Renal cortical epithelial cell (primary cell): Measurements from ENCODE around the gene HNRNPDL. TPM values are rescaled to one million over a fixed set of nuclear protein-coding genes. Genes with fewer than 3 reads are reported as not detected.
"Not testable (repeated sequence)": the region's sequence is repeated elsewhere in the genome, so short reads cannot be mapped to it uniquely, and the experiment has no call there.

Source experiments
- DNase-seq: peaks from one replicate; pipeline ENCODE4 v3.0.0-alpha.2; 2011; ENCODE audit warnings: low read depth
- total RNA-seq: library from RNA; depleted of rRNA; stranded (reverse); fragments of >200 nt; gene quantifications from 2 replicates; pipeline ENCODE4 v1.2.3, GENCODE V29; 2014

The HNRNPDL gene
- total RNA-seq, 1 donor from 2014 or later: 185 TPM

DNA sequence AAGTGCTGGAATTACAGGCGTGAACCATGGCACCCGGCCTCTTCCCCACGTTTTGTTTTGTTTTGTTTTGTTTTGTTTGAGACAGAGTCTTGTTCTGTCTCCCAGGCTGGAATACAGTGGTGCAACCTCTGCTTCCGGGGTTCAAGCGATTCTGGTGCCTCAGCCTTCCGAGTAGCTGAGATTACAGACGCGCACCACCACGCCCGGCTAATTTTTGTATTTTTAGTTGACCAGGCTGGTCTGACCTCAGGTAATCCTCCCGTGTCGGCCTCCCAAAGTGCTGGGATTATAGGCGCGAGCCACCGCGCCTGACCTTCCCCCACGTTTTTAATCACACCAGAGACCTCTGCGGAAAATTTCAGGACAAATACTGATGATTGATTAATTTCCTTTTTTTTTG lies 2.3 kb upstream of the HNRNPDL start:
- DNase-seq: no peak

DNA sequence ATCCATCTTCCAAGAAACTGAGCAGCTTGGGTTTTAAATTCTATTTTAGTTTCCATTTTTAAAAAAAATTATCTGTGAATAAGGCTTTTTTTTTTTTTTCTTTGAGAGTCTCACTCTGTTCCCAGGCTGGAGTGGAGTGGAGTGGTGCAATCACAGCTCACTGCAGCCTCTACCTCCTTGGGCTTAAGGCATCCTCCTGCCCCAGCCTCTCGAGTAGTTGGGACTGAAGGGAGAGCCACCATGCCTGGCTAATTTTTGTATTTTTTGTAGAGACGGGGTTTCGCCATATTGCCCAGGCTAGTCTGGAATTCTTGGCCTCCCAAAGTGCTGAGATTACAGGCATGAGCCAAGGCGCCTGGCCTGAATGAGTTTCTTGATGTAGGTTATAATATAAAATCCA lies 1.6 kb upstream of the HNRNPDL start:
- DNase-seq: no peak

DNA sequence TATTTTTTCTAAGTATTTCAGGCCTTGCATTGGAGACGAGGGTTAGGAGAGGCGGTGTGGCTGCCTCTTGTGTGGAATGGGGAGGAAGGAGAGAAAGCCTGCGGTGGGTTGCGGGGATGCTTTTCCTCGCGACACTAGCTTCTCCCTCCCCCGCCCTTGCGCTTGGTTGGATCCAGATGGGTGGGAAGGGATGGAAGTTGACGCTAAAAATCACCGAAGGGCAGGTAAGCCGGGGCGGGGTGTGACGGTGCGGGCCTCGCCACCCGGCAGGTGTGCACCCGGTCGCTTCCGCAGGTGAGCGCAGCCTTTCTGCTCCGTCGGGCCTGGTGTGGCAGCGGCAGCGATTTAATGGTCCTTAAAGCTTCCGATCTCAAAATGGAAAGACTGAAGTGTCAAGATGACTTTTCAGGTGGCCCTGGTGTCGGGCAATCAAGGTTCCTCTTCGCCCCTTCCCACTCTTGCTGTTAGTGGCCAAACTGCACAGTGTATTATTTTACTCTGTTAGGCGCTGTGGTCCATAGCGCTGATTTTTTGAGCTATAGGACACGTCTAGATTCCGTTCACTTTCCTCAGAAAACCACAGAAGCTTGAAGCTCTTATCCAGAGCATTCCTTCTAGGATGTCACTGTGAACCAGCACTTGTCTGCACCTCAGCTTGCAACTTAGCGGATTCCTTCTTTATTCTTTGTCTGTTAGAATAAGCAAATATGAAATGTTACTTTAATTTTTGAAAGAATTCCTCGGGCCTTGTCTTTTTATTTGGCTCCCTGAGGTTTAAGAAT lies 893 bp upstream of the HNRNPDL start:
- peak; percentile 19 for DNase-seq

DNA sequence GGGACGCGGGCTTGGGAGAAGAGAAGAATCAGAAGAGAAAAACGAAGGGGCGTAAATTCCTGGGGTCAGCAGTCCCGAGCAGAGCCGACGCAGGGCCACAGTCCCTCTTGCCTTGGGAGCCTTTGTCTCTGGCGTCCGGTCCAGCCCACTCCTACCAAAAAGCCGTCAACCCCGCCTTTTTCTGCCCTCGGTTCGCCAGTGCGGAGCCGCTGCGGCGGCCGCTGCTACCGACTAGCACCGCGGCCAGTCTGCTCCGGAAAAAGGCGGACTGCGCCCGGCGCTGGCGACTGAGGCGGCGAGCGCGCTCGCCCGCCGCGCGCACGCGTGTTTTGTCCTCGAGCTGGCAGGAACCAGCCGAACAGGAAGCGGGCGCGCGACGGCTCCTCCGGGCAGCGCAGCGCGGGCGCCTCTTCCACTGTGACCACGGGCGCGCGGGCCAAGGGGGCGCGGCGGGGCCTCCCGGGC lies 502 bp downstream of the HNRNPDL start:
- peak; percentile 21 for DNase-seq

DNA sequence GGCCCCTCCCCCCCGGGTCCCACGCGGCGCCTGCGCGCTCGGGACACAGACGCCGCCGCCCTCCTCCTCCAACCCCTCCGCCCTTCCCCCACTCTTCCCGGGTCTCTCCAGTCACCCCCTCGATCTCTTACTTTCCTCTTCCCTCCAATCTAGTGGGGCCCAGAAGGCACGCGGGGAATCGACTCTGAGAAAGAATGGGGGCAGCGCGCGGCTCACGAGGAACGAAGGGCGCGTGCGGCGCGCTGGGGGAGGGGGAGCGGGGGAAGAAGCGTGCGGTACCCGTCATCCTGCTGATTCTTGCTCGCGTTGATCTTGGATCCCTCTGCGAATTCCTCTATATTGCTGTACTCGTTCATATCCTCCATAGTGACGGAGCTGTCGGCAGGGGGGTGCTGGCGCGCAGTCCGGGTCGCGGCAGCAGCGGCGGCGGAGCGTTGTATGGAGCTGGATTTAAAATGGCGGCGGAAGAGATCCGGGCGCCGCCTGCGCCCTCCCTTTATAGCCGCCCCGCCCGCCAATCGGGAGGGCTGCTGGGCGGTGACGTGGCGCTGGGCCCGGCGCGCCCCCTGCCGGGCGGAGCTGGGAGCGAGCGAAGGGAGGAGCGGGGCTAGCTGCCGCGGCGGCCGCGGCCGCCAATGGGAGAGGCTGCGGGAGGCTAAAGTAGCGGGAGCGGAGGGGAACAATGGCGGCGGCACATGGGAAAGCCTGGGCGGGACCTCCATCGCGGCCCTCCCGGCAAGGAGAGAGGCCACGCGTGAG lies 1.1 kb downstream of the HNRNPDL start:
- peak; percentile 64 for DNase-seq

DNA sequence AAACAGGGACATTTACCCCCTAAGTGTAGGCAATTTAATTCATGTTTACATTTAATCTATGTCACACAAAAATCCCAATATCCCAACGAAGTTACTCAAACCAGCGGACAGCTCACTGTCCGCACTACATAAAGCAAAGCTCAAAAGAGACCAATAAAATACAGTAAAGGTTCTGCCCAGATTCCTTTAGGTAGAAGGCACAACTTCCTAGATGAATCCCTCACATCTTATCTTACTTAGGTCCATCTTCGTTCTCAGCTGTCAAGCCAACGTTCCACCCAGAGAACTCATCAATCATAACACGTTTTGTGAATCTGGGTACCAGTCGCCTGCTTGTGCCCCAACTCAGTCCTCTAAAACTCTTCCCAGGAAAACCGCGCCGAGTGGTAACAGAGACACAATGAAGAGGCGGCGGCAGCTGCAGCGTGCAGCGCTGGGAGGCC lies 1.7 kb downstream of the HNRNPDL start:
- no peak for DNase-seq

DNA sequence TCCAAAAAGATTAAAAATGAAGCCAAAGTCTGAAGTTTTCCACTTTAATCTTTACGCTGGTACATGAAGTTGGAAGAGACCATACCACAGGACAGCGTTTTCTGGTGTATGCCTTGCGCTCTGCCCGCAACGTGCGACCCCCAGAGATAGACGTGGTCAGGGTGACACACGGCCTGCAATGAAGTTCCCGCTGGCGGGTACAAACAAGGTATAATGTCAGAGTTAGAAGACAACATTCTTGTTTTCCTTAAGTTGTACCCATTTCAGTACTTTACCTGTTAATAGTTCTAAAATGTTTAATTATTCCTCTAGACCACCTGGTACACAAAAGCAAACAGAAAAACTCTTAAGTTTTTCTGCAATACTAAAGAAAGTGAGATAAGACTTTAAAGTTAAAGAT lies 4.8 kb downstream of the HNRNPDL start:
- no peak for DNase-seq

DNA sequence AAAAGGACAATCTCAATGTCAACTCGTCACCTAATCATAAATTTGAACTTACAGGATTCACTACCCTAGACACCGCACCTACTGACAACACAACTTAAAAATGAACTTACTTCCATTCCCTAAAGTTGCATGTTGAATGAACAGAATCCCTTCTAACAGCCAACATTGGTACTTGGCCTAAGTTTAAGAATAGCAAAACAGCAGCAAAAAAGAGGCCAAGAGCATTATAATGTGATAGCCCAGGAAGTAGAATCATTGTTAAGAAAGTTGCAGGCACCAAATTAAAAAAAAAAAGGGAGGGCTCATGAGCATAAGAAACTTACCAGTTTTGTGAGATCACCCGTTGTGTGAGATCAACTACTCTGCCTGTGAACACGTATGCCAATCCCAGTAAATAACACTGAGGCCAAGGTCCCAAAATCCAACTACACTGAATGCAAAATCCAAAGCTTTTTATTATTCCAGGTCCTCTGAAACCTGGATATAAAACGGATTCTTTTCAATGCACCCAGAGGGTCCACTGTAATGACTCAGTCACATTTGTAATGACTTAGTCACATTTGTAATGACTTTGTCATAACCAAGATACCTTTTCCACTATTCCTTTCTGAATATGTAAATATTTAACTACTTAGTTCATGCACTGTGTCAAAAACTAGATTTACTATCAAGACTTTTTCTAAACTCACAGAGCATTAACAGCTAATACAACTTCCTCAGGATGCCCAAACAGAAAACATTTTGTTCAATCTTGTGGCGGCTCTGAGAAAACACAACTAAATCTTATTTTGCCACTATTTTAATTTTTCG lies 6.8 kb downstream of the HNRNPDL start:
- DNase-seq: peak; percentile 96

DNA sequence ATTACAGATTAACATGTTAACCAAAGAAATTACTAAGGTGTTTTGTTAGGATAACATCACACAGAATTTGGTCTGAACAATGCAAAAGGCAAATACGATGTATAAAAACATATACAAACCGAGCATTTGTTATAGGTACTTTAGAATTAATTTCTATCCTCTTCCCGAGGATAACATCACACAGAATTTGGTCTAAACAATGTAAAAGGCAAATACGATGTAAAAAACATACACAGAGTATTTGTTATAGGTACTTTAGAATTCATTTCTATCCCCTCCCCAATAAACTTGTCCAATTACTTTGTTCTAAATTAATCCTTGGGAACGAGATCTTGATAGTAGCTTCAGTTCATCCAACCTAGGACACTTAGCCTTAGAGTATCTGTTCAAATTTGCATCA lies 7.6 kb downstream of the HNRNPDL start:
- no peak for DNase-seq

DNA sequence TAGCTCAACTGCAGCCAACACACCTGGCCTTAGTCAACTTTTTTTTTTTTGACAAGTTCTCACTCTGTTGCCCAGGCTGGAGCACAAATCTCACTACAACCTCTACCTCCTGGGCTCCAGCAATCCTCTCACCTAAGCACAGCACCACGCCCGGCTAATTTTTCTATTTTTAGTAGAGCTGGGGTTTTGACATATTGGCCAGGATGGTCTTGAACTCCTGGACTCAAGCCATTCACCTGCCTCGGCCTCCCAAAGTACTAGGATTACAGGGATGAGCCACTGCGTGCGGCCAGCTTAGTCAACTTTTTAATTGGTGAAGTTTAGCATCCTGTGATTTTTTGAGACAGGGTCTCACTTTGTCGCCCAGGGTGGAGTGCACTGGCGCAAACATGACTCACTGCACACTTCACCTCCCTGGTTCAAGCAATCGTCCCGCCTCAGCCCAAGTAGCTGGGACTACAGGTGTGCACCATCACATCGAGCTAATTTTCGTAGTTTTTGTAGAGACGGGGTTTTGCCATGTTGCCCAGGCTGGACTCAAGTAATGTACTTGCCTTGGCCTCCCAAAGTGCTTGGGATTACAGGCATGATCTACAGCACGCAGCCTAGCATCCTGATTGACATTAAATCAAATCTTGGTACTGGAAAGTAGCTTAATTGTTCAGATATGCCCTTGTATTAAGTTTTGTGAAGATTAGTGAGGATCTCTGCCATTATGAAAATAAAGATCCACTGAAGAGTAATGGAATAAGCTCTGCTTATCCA lies 8.3 kb downstream of the HNRNPDL start:
- DNase-seq: no peak

DNA sequence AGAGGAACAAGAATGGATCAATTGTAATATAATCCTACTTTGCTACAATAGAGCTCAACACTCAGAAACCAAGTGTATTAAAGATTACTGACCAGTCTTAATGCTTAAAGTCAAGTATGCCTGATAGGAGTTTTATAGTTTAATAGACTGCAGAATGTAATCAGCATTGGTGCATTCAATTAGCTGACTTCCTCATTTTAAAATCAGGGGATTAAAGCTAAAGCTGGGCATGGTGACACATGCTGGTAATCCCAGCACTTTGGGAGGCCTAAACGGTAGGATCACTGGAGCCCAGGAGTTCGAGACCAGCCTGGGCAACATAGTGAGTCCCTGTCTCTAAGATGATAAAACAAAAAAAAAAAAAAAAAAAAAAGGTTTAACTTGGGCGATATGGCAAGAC lies 10.8 kb downstream of the HNRNPDL start:
- DNase-seq: no peak

DNA sequence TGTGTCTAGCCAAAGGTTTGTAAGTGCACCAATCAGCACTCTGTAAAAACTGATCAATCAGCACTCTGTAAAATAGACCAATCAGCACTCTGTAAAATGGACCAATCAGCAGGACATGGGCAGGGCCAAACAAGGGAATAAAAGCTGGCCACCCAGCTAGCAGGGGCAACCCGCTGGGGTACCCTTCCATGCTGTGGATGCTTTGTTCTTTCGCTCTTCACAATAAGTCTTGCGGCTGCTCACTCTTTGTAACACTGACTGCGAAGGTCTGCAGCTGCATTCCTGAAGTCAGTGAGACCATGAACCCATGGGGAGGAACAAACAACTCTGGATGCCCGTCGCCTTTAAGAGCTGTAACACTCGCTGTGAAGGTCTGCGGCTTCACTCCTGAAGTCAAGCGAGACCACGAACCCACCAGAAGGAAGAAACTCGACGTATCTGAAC lies 14.3 kb downstream of the HNRNPDL start:
- DNase-seq: no peak

DNA sequence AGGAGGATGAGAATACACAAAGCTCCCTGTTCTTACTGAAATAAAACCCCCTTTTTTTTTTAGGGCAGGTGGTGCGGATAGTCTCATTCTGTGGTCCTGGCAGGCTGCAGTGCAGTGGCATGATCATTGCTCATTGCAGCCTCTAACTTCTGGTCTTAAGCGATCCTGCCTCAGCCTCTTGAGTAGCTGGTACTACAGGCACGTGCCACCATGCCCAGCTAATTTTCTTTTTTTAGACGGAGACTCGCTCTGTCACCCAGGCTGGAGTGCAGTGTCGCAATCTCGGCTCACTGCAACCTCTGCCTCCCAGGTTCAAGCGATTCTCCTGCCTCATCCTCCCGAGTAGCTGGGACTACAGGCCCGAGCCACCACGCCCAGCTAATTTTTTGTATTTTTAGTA lies 15.2 kb downstream of the HNRNPDL start:
- DNase-seq: not testable (repeated sequence)

DNA sequence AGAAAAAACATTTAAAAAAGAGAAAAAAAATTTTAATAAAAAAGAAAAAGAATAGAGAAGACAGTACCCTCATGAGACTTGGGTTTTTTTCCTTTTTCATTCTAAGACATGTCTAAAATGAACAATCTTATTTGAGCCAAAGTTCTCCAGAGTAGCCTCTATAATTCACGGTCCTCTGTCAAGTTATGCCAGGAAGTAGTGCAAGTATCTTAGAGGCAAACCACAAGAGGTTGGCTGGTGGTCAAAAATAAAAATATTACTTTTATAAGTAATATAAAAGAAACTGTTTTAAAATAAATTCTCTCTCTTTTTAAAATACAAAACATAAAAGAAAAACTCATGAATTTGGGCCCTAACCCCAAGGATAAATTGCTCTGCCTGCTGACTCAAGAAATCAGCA lies 26.5 kb downstream of the HNRNPDL start:
- DNase-seq: no peak

DNA sequence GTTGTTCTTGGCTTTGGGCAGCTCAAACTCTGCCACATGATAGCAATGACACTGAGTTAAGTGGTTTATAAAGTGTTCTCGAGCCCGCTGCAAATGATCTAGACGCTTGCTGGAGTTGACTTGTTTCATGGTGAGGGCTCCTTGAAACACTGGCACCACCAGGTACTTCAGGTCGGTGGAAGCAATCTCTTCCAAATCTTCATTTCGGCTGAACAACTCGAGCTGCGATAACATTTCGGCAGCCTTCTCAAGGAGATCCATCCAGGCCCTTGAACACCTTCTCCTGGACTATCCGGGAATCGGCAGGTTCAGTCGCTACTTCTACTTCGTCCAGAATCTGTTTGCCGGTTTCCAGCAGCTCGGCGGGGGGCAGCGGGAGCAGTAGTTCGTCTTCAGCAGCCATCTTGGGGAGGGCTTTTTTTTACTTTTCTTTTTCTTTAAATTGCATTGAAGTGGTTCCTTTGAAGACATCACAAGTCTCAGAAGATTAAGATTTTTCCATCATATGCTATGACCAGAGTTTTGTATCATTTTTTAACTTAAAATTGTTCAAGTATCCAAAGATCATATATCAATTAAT lies 28.0 kb downstream of the HNRNPDL start:
- no peak for DNase-seq

DNA sequence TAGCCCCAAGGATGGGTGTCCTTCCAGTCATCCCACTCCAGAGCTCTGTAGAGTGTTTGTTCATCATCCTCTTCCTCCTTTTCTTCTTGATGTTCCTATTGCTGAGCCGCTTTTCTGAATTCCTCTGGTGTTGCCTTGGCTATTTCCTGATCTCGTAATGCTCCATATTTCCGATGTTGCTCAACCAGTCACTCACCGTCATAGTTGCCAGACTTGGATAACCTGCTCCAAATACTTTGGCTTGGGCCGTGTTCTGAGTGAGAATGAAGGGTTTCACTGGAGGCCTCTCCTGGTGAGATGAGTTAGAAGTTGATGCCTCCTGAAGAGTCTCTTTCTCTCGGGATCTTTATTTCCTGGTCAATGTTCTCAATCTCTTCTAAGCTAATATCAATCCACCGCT lies 28.7 kb downstream of the HNRNPDL start:
- no peak for DNase-seq

DNA sequence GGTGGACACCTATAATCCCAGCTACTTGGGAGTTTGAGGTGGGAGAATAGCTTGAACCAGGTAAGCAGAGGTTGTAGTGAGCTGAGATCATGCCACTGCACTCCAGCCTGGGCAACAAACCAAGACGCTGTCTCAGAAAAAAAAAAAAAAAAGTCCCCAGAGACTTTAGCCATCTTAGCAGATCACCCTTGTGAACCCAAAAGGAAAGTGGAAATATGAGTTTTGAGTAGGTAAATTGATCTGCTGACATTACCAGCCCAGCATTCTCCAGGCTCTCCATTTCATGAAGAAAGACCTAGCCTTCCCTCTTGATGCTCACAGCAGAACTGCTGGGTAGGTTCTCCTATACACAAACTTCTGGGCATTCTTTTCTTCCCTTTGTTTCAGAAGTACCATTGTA lies 32.0 kb downstream of the HNRNPDL start:
- DNase-seq: no peak

DNA sequence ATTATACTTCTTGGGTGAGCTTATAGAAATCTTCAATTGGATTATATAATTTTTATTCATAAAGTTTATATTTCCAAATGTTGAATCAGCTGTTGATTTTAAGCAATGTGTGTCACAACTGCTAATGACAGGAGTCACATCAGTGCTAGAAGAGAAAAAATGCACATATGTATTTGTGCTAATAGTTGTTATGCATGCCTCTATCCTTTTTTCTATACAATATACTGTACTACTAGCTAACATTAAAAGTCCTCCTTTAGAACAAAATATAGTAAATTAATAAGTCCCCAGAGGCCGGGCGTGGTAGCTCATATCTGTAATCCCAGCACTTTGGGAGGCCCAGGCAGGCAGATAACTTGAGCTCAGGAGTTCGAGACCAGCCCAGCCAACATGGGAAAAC lies 32.7 kb downstream of the HNRNPDL start:
- DNase-seq: no peak

DNA sequence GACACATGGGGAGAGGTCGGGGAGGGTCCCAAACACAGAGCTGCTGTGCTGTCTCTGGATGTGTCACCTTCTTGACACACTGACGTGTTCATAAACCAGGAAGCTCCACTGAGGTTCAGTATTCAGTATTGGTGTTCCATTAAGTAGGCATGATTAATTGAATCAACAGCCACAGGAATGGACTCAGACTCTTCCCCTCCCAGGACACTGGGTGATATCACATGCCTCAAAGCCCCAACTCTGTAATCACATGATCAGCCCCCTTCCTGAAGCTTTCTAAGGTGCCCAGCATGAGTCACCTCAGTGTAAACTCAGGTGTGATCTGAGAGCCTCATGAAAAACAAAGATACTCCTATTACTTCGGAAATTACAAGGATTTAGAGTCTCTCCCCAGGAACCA lies 35.4 kb downstream of the HNRNPDL start:
- DNase-seq: peak; percentile 92

DNA sequence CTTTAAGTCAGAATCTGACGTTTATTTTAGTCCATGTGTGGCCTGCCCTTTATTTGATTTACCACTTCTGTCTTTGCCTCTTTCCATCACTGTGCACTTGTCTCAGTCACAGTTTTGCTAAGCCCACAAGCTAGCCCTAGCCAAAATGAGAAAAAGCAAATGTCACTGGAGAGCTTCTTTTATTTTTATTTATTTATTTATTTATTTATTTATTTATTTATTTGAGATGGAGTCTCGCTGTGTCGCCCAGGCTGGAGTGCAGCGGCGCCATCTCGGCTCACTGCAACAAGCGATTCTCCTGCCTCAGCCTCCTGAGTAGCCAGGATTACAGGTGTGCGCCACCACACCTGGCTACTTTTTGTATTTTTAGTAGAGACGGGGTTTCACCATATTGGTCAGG lies 40.2 kb downstream of the HNRNPDL start:
- not testable (repeated sequence) for DNase-seq

DNA sequence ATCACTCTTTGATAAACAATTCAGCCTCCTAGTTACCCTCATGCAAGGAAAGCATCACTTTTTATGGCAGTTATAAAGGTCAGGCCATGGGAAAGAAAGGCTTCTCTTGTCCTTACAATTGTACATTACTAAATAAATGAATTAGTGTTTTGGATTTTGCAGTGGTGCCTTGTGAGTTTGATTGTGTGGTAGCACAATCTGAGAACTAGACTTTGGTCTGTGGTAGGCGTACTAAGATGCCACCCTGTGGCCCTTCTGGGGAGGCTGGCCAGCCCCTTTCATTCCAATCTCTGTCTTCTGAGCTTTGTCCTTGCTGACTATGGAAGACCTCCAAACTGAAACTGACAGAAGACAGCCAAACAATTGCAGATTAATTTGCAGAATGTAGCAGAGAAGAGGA lies 41.9 kb downstream of the HNRNPDL start:
- no peak for DNase-seq
